Choroid plexus epithelial cell (primary cell): ENCODE measurements around the gene TMEFF2.
A peak's percentile ranks its signal among the peaks of the same experiment; 100 is the strongest.

Experiments used
- DNase-seq: peaks from one replicate; pipeline ENCODE4 v3.0.0-alpha.2; 2010; ENCODE audit warnings: low read depth
- H3K4me3 ChIP-seq: 2 replicates; pipeline ENCODE4 v1.5.1; 2011; ENCODE audit warnings: low read depth, mild to moderate bottlenecking, control low read depth, low read length, moderate library complexity
- TF ChIP-seq, protein P1 (sequence below): conservative IDR thresholded peaks from 2 replicates; pipeline ENCODE4 v1.5.1; 2011; ENCODE audit warnings: low read depth, mild to moderate bottlenecking, control low read depth, inconsistent platforms, low read length, moderate library complexity

Gene TMEFF2

DNA sequence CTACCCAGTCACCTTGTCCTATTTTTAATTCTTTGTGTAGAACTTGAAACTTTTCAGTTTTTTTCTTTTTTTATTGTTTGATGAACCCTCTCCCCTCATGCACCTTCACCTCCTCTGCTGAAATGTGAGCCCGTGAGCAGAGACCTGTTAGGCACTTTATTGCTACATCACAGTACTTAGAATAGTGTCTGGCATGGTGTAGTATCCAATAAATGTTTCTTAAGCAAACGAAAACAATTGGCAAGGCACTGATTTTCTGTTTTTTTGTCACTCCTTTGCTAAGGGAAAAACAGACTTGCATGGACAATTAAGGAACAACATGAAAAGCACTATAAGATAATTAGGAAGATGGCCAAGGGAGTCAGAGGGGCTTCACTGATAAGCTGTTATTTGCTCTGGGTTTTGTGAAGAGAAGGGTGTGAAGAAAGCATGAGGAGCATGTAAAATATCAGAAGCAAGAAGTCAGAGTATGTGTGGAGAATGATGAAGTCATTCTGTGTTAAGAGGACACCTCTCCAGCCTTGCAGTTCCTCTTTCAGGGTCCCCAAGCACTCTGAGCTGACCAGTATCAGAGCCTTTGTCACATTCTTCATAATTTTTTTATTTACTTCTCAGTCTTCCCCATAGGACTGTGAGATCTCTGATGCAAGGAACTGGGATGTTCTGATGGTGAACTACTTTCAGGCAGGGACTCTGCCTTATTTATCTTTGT, 248.1 kb downstream of the TMEFF2 start:
- TF ChIP-seq, protein P1, sequence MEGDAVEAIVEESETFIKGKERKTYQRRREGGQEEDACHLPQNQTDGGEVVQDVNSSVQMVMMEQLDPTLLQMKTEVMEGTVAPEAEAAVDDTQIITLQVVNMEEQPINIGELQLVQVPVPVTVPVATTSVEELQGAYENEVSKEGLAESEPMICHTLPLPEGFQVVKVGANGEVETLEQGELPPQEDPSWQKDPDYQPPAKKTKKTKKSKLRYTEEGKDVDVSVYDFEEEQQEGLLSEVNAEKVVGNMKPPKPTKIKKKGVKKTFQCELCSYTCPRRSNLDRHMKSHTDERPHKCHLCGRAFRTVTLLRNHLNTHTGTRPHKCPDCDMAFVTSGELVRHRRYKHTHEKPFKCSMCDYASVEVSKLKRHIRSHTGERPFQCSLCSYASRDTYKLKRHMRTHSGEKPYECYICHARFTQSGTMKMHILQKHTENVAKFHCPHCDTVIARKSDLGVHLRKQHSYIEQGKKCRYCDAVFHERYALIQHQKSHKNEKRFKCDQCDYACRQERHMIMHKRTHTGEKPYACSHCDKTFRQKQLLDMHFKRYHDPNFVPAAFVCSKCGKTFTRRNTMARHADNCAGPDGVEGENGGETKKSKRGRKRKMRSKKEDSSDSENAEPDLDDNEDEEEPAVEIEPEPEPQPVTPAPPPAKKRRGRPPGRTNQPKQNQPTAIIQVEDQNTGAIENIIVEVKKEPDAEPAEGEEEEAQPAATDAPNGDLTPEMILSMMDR: no peak
- H3K4me3 ChIP-seq: no peak overlapping the region
- DNase-seq: no peak

DNA sequence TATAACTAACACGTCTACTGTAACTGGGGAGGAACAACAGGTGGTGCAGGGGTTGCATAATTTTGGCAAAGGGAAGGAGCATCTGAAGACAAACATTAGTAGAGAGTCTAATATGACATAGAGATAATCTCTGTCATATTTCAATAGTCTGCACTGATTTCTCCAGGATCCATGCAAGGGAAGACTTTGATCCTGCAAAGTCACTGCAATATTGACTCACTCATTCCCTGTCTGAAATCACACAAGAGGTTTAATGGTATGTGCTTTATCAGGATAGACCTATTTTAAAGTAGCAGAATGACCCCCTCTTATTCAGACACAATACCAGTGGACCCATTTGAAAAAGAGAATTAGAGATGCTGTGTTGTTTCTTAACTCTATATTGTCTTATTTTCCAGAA, 249.1 kb downstream of the TMEFF2 start:
- no peak for DNase-seq
- no peak overlapping the region for H3K4me3 ChIP-seq
- TF ChIP-seq, protein P1: no peak

DNA sequence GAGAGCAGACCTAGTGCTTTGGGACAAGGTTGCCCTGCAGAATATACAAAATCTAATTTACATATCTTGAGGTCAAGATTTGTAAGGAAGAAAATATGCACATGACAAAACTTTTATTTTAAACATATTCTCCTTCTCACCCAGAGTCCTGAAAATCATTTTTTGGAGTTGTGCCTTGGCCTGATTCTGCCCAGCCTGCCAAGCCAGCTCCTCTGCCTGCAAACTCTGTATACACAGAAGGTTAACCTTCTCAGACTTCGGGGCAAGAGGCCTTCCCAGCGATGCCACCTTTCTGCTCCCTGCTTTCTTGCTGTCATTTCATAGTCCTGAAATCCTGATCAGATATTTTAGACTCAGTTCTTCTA, 252.0 kb downstream of the TMEFF2 start:
- no peak overlapping the region for H3K4me3 ChIP-seq
- no peak for DNase-seq
- TF ChIP-seq, protein P1: no peak

DNA sequence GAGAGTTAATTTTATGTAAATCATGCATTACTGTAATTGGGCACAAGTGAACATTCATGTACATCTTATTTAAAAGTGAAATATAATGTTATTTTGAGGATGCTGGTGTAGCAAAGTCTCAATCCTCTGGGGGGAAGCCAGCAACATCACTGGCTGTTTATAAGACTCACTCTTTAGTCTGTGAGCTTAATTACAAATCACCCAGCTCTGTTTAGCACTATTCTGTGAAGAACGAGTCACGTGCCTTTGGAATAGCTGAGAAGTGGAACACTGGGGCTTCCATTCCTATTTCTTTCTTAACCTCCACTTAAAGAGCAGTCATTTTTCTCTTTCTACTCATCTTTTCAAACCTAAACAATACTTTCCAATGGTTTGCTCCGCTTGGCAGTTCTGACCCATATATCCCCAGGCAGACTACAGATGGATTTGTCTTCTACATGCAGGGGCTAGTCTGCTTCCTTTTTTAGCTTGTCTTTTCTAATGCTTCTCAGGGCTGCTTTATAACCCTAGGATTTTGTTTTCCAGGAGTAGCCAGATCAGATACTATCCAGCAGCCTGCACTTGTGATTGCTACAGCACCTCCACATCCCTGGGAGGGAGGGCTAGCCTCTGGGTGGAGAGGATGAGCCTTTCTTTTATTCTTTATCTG, 252.5 kb downstream of the TMEFF2 start:
- TF ChIP-seq, protein P1: no peak
- H3K4me3 ChIP-seq: no peak overlapping the region
- peak; percentile 18 for DNase-seq

DNA sequence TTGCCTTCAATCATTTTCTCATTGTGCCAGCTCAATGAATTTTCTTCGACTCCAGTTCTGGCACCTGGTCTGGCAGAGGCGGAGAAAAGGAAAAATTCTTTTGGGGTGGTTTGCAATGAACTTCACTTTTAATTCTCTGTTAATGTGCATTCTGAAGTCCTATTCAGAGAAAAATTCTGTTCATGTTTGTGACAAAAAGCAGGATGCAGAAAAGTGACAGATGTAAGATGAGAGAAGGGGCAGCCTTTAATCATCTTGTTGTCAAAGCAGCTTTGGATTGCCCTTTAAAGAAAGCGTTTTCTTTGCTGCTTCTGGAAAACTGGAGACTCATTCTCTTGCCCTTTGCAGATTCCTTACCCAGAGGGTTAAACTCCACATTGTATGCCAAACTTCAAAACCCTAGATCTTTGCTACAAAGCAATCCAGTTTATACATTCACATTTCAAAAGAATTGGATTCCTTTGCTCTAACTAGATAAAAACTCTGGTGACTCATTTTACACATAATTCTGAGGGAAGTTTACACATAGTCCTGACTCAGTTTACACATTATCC, 253.3 kb downstream of the TMEFF2 start:
- TF ChIP-seq, protein P1: no peak

DNA sequence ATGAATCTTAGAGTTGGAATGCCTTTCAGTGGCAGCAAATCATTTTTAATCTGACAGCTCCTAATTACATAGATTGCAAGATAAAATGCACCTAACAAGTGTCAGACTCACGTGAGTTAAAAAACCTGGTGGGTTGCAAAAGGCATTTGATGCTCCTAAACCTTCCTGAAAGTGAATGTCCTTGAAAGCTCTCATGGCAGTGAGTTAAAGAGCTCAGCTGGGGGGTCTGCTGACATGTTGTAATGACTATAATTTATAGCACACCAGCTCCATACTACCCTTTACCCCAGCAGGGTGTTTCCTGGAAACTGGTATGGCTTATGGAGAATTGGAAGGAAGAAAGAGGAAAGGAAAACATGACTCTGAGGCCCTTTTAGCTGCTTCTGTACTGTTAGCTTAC, 256.0 kb downstream of the TMEFF2 start:
- no peak for DNase-seq
- no peak overlapping the region for H3K4me3 ChIP-seq
- TF ChIP-seq, protein P1: no peak

More for the DNA sequence above, 253.3 kb downstream of the TMEFF2 start:
- DNase-seq: no peak
- no peak overlapping the region for H3K4me3 ChIP-seq

DNA sequence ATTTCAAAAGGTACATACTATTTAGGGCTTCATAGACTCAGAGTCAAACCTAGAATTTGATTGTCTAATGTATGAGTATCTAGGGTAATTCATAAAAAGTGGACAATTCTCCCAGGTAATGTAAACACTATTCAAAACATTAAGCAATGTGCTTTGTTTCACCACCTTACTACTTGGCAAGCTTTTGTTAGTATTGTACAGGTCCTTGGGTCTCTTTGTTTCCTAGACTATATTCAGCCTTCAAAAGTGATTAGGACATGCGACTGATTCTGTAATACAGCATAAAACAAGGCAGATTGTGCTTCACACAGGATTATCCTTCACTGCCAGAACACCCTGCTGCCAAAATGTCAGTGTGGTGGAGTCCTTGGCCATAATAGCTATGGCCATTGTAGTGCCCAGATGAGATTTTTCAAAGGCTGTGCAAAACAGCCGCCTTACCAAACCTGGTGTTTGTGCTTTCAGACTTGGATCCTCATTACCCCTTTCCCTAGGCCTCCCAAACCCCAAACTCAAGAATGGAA, 257.8 kb downstream of the TMEFF2 start:
- no peak for DNase-seq
- H3K4me3 ChIP-seq: no peak overlapping the region
- TF ChIP-seq, protein P1: no peak
